WTC11 (cell line): ENCODE measurements around the gene ATP11A. TPM values are rescaled to one million over a fixed set of nuclear protein-coding genes. Genes with fewer than 3 reads are reported as not detected.

Experiments used
- ATAC-seq: fragments of 200-7000 bp; cut with Tn5 transposase; 2 replicates; pipeline ENCODE4 v1.10.0; 2021; ENCODE audit warnings: mild to moderate bottlenecking, moderate library complexity
- CTCF ChIA-PET: fragments of 300-600 bp; sonication (Branson Sonifier 250); formaldehyde crosslinking; loops from one replicate; lab custom pipeline; 2021; ENCODE audit warnings: antibody characterized with exemption; lab: Charles Lee
- POLR2A ChIA-PET: fragments of 350-600 bp; sonication (Branson Sonifier 250); formaldehyde crosslinking; loops from one replicate; lab custom pipeline; 2021; ENCODE audit warnings: antibody characterized with exemption; lab: Charles Lee
- DNase-seq: peaks from one replicate; pipeline ENCODE4 v3.0.0; 2021; ENCODE audit warnings: low spot score
- H3K27ac Mint-ChIP-seq: 2 replicates; pipeline ENCODE4 v1.8.0; 2021; ENCODE audit warnings: mixed read lengths
- H3K27me3 Mint-ChIP-seq: 2 replicates; pipeline ENCODE4 v1.8.0; 2021; ENCODE audit warnings: low read depth, mild to moderate bottlenecking, moderate library complexity, mixed read lengths
- H3K36me3 Mint-ChIP-seq: 2 replicates; pipeline ENCODE4 v1.8.0; 2021; ENCODE audit warnings: mixed read lengths
- H3K4me1 Mint-ChIP-seq: 2 replicates; pipeline ENCODE4 v1.8.0; 2022; ENCODE audit warnings: mixed read lengths
- H3K4me3 Mint-ChIP-seq: 2 replicates; pipeline ENCODE4 v1.8.0; 2021; ENCODE audit warnings: mild to moderate bottlenecking, moderate library complexity, mixed read lengths
- H3K9me3 Mint-ChIP-seq: 2 replicates; pipeline ENCODE4 v1.8.0; 2021; ENCODE audit warnings: mixed read lengths
- AFF4 ChIP-seq: sonication (generic); formaldehyde crosslinking; IDR thresholded peaks from 2 replicates; pipeline ENCODE4 v1.8.1; 2023; ENCODE audit warnings: mild to moderate bottlenecking, missing genetic modification reagents, borderline replicate concordance
- E2F5 ChIP-seq: sonication (generic); formaldehyde crosslinking; IDR thresholded peaks from 2 replicates; pipeline ENCODE4 v1.8.1; 2022; ENCODE audit warnings: mild to moderate bottlenecking, moderate library complexity, missing genetic modification reagents
- ELF4 ChIP-seq: sonication (generic); formaldehyde crosslinking; IDR thresholded peaks from 2 replicates; pipeline ENCODE4 v1.8.1; 2022; ENCODE audit warnings: low read depth, mild to moderate bottlenecking, moderate library complexity, missing genetic modification reagents
- ETV6 ChIP-seq: sonication (generic); formaldehyde crosslinking; IDR thresholded peaks from 2 replicates; pipeline ENCODE4 v1.8.1; 2022; ENCODE audit warnings: mild to moderate bottlenecking, missing genetic modification reagents
- FOXK1 ChIP-seq: sonication (generic); formaldehyde crosslinking; IDR thresholded peaks from 2 replicates; pipeline ENCODE4 v1.8.0; 2022; ENCODE audit warnings: mild to moderate bottlenecking, moderate library complexity, missing genetic modification reagents
- IRF2 ChIP-seq: sonication (generic); formaldehyde crosslinking; IDR thresholded peaks from 2 replicates; pipeline ENCODE4 v1.8.0; 2022; ENCODE audit warnings: low read depth, missing genetic modification reagents, borderline replicate concordance
- MAX ChIP-seq: sonication (generic); formaldehyde crosslinking; IDR thresholded peaks from 2 replicates; pipeline ENCODE4 v1.8.0; 2022; ENCODE audit warnings: mild to moderate bottlenecking, missing genetic modification reagents
- MXD4 ChIP-seq: fragments of 250-450 bp; sonication (Bioruptor Pico); IDR thresholded peaks from 2 replicates; pipeline ENCODE4 v1.8.0; 2021; ENCODE audit warnings: mild to moderate bottlenecking, moderate library complexity, borderline replicate concordance
- NFE2L1 ChIP-seq: sonication (generic); formaldehyde crosslinking; IDR thresholded peaks from 2 replicates; pipeline ENCODE4 v1.8.1; 2023; ENCODE audit warnings: missing genetic modification reagents
- NR1H2 ChIP-seq: sonication (generic); formaldehyde crosslinking; IDR thresholded peaks from 2 replicates; pipeline ENCODE4 v1.9.0; 2021; ENCODE audit warnings: mild to moderate bottlenecking, moderate library complexity, missing genetic modification reagents
- NR2C2 ChIP-seq: sonication (generic); formaldehyde crosslinking; IDR thresholded peaks from 2 replicates; pipeline ENCODE4 v1.8.0; 2022; ENCODE audit warnings: mild to moderate bottlenecking, missing genetic modification reagents
- NR3C1 ChIP-seq: sonication (generic); formaldehyde crosslinking; conservative IDR thresholded peaks from 2 replicates; pipeline ENCODE4 v1.8.1; 2023; ENCODE audit warnings: low read depth, mild to moderate bottlenecking, missing genetic modification reagents
- PRDM15 ChIP-seq: sonication (generic); formaldehyde crosslinking; IDR thresholded peaks from 2 replicates; pipeline ENCODE4 v1.8.0; 2022; ENCODE audit warnings: missing genetic modification reagents
- RELA ChIP-seq: sonication (generic); formaldehyde crosslinking; IDR thresholded peaks from 2 replicates; pipeline ENCODE4 v1.8.1; 2022; ENCODE audit warnings: missing genetic modification reagents, mild to moderate bottlenecking, borderline replicate concordance
- SMAD3 ChIP-seq: sonication (generic); formaldehyde crosslinking; IDR thresholded peaks from 2 replicates; pipeline ENCODE4 v1.8.0; 2022; ENCODE audit warnings: missing genetic modification reagents, mild to moderate bottlenecking, borderline replicate concordance
- SMAD4 ChIP-seq: sonication (generic); formaldehyde crosslinking; IDR thresholded peaks from 2 replicates; pipeline ENCODE4 v1.8.0; 2022; ENCODE audit warnings: mild to moderate bottlenecking, missing genetic modification reagents
- SOX15 ChIP-seq: fragments of 250-450 bp; sonication (Bioruptor Pico); IDR thresholded peaks from 2 replicates; pipeline ENCODE4 v1.9.0; 2021; ENCODE audit warnings: mild to moderate bottlenecking
- ZNF121 ChIP-seq: sonication (generic); formaldehyde crosslinking; IDR thresholded peaks from 2 replicates; pipeline ENCODE4 v1.8.0; 2023; ENCODE audit warnings: missing genetic modification reagents
- ZNF138 ChIP-seq: sonication (generic); formaldehyde crosslinking; conservative IDR thresholded peaks from 2 replicates; pipeline ENCODE4 v1.8.1; 2022; ENCODE audit warnings: mild to moderate bottlenecking, moderate library complexity, missing genetic modification reagents
- ZNF396 ChIP-seq: fragments of 250-450 bp; sonication (Bioruptor Pico); IDR thresholded peaks from 2 replicates; pipeline ENCODE4 v1.8.0; 2021; ENCODE audit warnings: mild to moderate bottlenecking, moderate library complexity, borderline replicate concordance
- ZNF423 ChIP-seq: fragments of 250-450 bp; sonication (Bioruptor Pico); IDR thresholded peaks from 2 replicates; pipeline ENCODE4 v2.1.2; 2022; ENCODE audit warnings: mild to moderate bottlenecking, moderate library complexity
- ZSCAN18 ChIP-seq: fragments of 250-450 bp; sonication (Bioruptor Pico); IDR thresholded peaks from 2 replicates; pipeline ENCODE4 v2.1.2; 2022; ENCODE audit warnings: mild to moderate bottlenecking, moderate library complexity
- total RNA-seq: library from RNA; stranded (reverse); gene quantifications from 3 replicates; pipeline ENCODE4 v1.2.3, GENCODE V29; 2021

The ATP11A gene
- total RNA-seq, 1 experiment from 2014 or later = 100 TPM

- ChIA-PET CTCF (interaction anchor here (1.6 to 3.6 kb wide), 2 partner anchors 15 to 101 kb away, joined by 7 to 18 read pairs; no protein-coding TSS in a partner anchor), POLR2A (no interaction called here)
- Mint-ChIP-seq H3K4me3 (no peak overlapping the region), H3K9me3 (peaks cover 20% of the 10 kb centered on the region), H3K36me3 (peaks cover 17% of the 10 kb centered on the region), H3K27ac (no peak overlapping the region), H3K4me1 (peaks cover 21% of the 10 kb centered on the region), H3K27me3 (no peaks in the 10 kb centered on the region)
- TF ChIP-seq MAX (CRISPR knock-in tag) = no peak
- no peak for TF ChIP-seq AFF4 (CRISPR knock-in tag)
- no peak for TF ChIP-seq SMAD4 (CRISPR knock-in tag)
- no peak for TF ChIP-seq E2F5 (CRISPR knock-in tag)
- TF ChIP-seq SMAD3 (CRISPR knock-in tag) = no peak
- no peak for TF ChIP-seq NR3C1
- no peak for TF ChIP-seq ZNF138 (CRISPR knock-in tag)
- no peak for TF ChIP-seq RELA (CRISPR knock-in tag)
- TF ChIP-seq ZNF121 = no peak
- TF ChIP-seq ELF4 = no peak
- no peak for ATAC-seq
- no peak for DNase-seq
Measured at GRCh38 chr13:112928020-112928971, 238.5 kb downstream of the ATP11A start.

- Mint-ChIP-seq H3K27me3 (no peaks in the 10 kb centered on the region), H3K27ac (no peak overlapping the region), H3K4me1 (peaks cover 22% of the 10 kb centered on the region), H3K9me3 (peaks cover 16% of the 10 kb centered on the region), H3K4me3 (no peak overlapping the region), H3K36me3 (peaks cover 13% of the 10 kb centered on the region)
- ATAC-seq (no peak), DNase-seq (no peak)
- ChIA-PET POLR2A (no interaction called here), CTCF (interaction anchor here (1.6 to 3.6 kb wide), 2 partner anchors 14 to 100 kb away, joined by 7 to 18 read pairs; no protein-coding TSS in a partner anchor)
- TF ChIP-seq SOX15 (CRISPR knock-in tag) (no peak), ZNF396 (no peak), SMAD4 (CRISPR knock-in tag) (no peak), FOXK1 (no peak), PRDM15 (CRISPR knock-in tag) (no peak), ZSCAN18 (CRISPR knock-in tag) (no peak), ZNF423 (CRISPR knock-in tag) (no peak), MXD4 (CRISPR knock-in tag) (no peak), NR2C2 (CRISPR knock-in tag) (no peak), NFE2L1 (CRISPR knock-in tag) (no peak), NR1H2 (CRISPR knock-in tag) (no peak), ETV6 (CRISPR knock-in tag) (no peak), IRF2 (CRISPR knock-in tag) (no peak)
Measured at GRCh38 chr13:112928972-112929782, 239.3 kb downstream of the ATP11A start.
